SK-N-MC (cell line): ENCODE measurements around the gene PDCD1.

Experiments used
- DNase-seq: peaks from one replicate; pipeline ENCODE4 v3.0.0-alpha.2; 2011; ENCODE audit warnings: low read depth, low spot score
- H3K27ac ChIP-seq: fragments of 200-600 bp; sonication (generic); 2 replicates; pipeline ENCODE4 v1.5.1; 2016; ENCODE audit warnings: mixed run types
- H3K36me3 ChIP-seq: fragments of 200-600 bp; sonication (generic); 2 replicates; pipeline ENCODE4 v1.6.1; 2017; ENCODE audit warnings: antibody characterized with exemption, low read length, mixed read lengths; ENCODE audit not compliant: insufficient read depth
- H3K4me3 ChIP-seq: fragments of 200-600 bp; sonication (generic); 2 replicates; pipeline ENCODE4 v1.5.1; 2016
- H3K9ac ChIP-seq: fragments of 200-600 bp; sonication (generic); 2 replicates; pipeline ENCODE4 v1.8.0; 2017; ENCODE audit warnings: mixed run types, mixed read lengths; ENCODE audit not compliant: insufficient read length
- H3K9me3 ChIP-seq: fragments of 200-600 bp; sonication (generic); 2 replicates; pipeline ENCODE4 v1.6.1; 2017; ENCODE audit warnings: low read depth, mild to moderate bottlenecking, antibody characterized with exemption, low read length, moderate library complexity, mixed read lengths
- EZH2 ChIP-seq: fragments of 200-600 bp; sonication (generic); IDR thresholded peaks from one replicate; pipeline ENCODE4 v1.6.1; 2017; ENCODE audit warnings: antibody characterized with exemption
- FOXP2 ChIP-seq: optimal IDR thresholded peaks from 2 replicates; pipeline ENCODE3; 2011; ENCODE audit warnings: mild to moderate bottlenecking, moderate library complexity; ENCODE audit not compliant: insufficient read depth; ENCODE audit errors: extremely low read length, control extremely low read depth
- POLR2AphosphoS5 ChIP-seq: IDR thresholded peaks from 2 replicates; pipeline ENCODE4 v1.6.1; 2012; ENCODE audit warnings: mild to moderate bottlenecking, low read depth, low read length, borderline replicate concordance

The PDCD1 gene

DNA sequence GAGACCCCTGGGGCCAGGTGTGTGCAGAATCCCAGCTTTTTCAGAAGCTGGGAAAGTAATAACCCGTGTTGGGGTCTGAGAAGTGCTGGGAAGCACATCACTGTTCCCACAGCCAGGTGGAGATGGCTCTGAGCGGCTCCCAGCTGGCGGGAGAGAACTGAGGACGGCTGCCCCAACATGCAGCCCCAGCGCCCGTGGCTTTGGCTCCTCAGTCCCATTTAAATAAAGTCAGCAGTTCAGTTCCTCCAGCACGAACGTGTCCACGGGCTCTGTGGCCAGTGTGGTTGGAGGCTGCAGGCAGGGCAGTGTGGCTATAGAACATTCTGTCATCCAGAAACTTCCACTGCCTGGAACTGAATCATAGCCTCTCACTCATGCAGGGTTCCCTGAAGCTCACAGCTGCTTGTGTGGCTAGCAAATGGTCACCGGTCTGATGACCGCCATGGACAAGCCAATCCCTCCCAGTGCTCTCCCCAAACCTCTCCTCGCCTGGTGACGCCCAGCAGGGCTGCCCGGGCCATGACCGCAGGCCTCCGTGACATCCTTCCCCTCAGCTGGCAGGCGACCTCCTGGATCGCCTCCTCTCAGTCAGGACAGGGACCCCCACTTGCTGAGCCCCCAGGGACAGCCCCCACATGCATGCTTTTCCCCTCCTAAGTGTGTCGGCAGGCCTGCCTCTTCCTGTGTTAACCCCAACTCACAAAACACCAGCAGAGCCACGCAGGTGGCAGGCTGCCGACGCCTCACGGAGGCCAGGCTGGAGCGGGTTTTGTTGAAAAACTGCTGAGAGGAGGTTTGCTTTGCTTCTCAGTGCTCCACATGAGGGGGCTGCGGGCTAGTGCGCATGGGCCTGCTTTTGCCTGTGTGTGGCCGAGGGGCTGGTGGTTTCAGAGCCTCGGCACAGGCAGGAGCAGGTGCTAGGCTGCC is 12.2 kb upstream of the PDCD1 start:
- Histone ChIP-seq H3K27ac (no peak overlapping the region), H3K9me3 (no peaks in the 10 kb centered on the region), H3K9ac (no peak overlapping the region), H3K4me3 (no peak overlapping the region), H3K36me3 (no peaks in the 10 kb centered on the region)
- no peak for DNase-seq
- TF ChIP-seq FOXP2: no peak
- TF ChIP-seq EZH2: no peak
- no peak for TF ChIP-seq POLR2AphosphoS5

DNA sequence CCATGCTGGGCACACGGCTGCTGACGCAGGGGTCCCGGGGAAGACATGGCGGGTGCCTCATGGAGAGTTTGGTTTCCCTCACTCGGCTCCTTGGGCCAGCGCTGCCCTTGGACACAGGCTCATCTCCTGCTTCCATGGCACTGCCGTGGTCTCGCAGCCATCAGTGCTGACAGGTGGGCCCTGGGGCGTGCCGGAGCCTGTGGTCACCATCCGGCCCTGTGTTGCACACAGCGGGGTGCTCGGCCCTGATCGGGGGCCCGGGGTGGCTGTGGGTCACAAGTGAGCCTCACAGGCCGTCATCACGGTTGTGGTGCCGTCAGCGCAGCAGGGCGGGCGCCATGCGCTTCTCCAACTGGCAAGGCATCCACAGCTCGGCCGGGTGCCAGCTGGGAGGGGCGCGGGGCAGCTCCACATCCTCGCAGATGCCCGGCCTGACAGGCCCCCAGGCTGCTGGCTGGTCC is 11.4 kb upstream of the PDCD1 start:
- Histone ChIP-seq H3K36me3 (no peaks in the 10 kb centered on the region), H3K4me3 (no peak overlapping the region), H3K9me3 (no peaks in the 10 kb centered on the region), H3K27ac (no peak overlapping the region), H3K9ac (no peak overlapping the region)
- TF ChIP-seq FOXP2 (no peak), POLR2AphosphoS5 (no peak), EZH2 (no peak)
- DNase-seq: no peak

DNA sequence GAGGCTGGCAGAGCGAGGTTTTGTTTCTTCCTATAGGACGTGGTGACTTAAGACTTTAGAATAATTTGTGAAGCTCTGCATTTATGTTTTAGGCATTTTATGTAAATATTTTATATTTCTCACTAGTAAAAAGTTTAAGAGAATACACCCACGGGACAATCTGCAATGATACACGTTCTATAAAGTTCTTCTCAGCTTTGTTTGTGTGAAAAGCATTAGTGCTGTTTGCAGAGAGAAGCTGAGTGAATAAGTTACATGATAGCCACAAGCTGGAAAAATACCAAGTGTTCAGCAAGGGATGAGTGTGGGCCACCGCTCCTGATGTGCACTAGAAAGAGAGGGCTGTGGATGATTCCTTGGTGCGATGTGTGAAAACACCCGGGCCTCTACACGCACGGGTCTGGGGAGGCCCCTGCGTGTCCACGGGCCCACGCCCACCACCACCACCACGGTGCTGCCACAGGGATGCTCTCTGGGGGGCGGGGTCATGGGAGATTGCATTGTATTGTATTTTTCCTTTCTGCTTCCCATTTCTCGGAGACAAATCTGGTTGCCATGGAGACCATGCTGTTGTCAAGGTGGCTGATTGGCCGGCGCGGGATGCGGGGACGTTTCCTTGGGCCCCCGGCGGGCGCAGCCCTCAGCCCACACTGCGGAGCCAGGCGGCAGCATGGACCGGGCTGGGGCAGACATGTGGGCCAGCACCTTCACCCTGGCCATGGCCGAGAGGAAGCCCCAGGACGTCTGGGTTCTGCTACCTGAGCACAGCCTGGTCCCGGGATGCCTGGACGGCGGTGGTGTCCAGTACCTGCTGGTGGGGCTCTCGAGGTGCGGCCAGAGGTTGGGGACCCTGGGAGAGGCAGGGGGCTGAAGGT is 10.6 kb upstream of the PDCD1 start, which contains the start of gene RTP5:
RTP5 (plus strand) TSS at position 643 of the 875 bp plus-strand sequence; CDS start at position 671, 28 bp downstream.
- no peaks in the 10 kb centered on the region for H3K9me3 ChIP-seq
- H3K36me3 ChIP-seq: no peaks in the 10 kb centered on the region
- no peak within 1 kb of the TSS for H3K9ac ChIP-seq
- DNase-seq: no peak
- H3K27ac ChIP-seq: no peak within 1 kb of the TSS
- H3K4me3 ChIP-seq: no peak within 1 kb of the TSS
- TF ChIP-seq FOXP2 (no peak), EZH2 (no peak), POLR2AphosphoS5 (no peak)

DNA sequence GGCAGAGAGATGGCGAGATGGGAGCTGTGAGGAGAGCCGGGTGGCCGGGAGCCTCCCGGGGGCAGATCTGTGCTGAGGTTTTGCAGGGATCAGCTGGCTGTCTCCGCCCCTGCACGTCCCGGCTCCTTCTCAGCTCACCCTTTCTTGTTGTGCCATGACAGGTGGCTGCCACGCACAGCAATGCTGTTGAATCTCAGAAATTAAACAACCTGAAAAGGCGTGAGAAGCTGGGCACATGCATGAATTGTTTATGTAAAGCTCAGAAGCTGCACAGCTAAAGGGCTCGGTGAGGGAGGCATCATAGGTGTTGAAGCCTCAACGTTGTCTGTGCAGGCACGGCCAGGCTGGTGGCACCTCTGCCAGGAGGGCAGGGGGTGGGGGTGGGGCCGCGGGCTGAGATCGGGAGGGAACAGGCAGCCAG is 10.0 kb upstream of the PDCD1 start:
- Histone ChIP-seq H3K9me3 (no peaks in the 10 kb centered on the region), H3K4me3 (no peak overlapping the region), H3K36me3 (no peaks in the 10 kb centered on the region), H3K27ac (no peak overlapping the region), H3K9ac (no peak overlapping the region)
- DNase-seq: no peak
- TF ChIP-seq EZH2 (no peak), FOXP2 (no peak), POLR2AphosphoS5 (no peak)

DNA sequence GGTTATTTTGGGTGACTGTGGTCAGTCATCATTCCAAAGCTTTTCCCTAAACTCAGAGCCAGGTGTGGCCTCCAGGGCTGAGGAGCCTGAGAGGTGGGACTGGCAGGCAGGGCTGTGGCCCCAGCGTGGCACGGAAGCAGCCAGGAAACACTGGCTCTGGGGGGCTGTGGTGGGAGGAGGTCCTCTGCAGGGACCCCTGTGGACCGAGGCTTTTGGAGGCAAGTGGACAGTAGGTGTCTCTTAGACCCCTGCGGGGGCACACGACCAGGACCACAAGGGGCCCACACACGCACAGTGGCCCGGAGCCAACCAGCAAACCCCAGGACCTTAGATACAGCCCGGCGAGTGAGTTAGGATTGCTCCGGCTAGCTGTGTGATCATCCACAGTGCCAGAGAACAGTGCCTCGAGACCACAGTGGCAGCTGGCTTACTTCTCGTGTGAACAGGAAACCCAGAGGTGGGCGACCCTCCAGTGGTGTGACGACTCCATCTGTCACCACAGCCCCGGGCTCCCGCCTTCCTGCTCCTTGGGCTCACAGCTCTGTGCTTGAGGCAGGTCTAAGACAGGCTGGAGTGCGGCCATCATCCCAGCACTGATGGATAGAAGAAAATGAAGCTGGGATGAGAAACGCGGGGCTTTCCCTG is 9.2 kb upstream of the PDCD1 start:
- TF ChIP-seq EZH2: no peak
- TF ChIP-seq FOXP2: no peak
- TF ChIP-seq POLR2AphosphoS5: no peak
- H3K36me3 ChIP-seq: no peaks in the 10 kb centered on the region
- H3K9me3 ChIP-seq: no peaks in the 10 kb centered on the region
- H3K27ac ChIP-seq: no peak overlapping the region
- no peak overlapping the region for H3K4me3 ChIP-seq
- no peak for DNase-seq
- no peak overlapping the region for H3K9ac ChIP-seq

DNA sequence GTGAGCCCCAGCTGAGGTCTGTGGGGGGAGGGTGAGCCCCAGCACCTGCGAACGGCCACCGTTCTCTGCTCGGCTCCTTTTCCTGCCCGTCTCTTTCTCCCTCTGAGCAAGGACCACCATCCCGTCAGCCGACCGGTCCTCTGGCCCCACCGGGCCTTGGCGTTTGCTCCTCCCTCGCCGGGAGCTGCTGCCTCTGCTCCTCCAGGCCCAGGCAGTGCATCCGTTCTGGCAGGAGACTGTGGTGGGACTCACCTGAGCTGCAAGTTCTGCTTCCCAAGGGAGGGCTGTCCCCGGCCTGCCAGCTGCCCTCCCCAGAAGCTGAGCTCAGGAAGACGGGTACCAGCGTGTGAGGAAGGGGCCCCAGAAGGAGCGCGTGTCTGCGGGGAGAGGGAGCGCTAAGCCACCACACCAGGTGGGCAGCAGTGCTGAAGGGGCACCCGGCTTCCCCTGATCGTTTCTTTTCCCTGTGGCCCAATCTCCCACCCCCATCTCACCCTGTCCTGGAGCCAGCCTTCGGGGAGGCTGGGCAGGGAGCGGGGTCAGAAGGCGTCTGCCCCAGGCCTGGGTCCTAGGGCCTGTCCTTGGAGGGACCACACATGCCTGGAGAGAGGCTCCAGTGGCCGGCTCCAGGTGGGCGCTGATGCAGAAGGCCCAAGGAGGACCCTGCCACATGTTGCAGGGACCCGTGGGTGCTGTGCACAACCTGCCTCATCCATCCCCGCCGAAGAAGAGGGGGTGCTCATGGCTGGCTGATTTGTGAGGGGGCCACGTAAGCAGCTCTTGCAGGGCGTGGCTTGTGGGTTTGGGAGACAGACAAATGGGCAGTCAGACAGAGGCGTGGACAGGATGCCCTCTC is 8.3 kb upstream of the PDCD1 start:
- TF ChIP-seq FOXP2: no peak
- no peak for TF ChIP-seq POLR2AphosphoS5
- TF ChIP-seq EZH2: no peak
- DNase-seq: no peak
- Histone ChIP-seq H3K27ac (no peak overlapping the region), H3K4me3 (no peak overlapping the region), H3K36me3 (no peaks in the 10 kb centered on the region), H3K9ac (no peak overlapping the region), H3K9me3 (no peaks in the 10 kb centered on the region)

DNA sequence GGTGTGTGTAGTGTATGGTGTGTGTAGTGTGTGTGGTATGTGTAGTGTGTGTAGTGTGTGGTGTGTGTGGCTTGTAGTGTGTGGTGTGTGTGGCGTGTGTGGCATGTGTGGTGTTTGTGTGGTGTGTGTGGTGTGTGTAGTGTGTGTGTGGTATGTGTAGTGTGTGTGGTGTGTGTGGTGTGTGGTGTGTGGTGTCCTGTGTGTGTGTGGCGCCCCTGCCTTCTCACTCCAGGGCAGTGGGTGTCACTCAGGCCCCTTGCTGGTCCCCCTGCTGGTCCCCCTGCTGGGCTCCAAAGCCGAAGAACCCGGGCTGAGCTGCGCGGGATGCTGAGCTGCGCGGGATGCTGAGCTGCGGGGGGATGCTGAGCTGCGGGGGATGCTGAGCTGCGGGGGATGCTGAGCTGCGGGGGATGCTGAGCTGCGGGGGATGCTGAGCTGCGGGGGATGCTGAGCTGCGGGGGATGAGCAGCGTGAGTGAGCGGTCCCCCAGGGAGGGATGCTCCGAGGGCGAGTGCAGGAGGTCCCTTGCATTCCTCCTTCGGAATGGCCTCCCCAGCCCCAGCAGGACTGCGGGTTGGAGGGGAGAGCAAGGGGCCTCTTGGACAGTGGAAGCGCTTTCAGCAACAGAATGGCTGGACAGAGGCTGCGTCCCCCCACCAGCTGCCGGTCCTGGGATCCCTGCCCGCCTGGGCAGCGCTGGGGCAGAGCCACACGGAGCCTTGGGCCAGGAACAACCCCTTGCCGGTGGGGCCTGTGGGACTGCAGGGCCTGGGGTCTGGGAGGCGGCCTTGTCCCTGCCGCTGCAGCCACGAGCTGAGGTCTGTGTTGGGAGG is 7.5 kb upstream of the PDCD1 start:
- H3K36me3 ChIP-seq: no peaks in the 10 kb centered on the region
- H3K27ac ChIP-seq: no peak overlapping the region
- H3K4me3 ChIP-seq: no peak overlapping the region
- TF ChIP-seq POLR2AphosphoS5 (no peak), FOXP2 (no peak), EZH2 (no peak)
- H3K9me3 ChIP-seq: no peaks in the 10 kb centered on the region
- no peak for DNase-seq
- no peak overlapping the region for H3K9ac ChIP-seq
